H1 (cell line): ENCODE results near the gene OR52E8. TPM values are rescaled to one million over a fixed set of nuclear protein-coding genes. Genes with fewer than 3 reads are reported as not detected.
A peak's percentile ranks its signal among the peaks of the same experiment; 100 is the strongest.

Experiments used
- CTCF ChIA-PET: fragments of 300-600 bp; sonication (Branson Sonifier 250); formaldehyde crosslinking; loops from one replicate; lab custom pipeline; 2021; ENCODE audit not compliant: partially characterized antibody; lab: Charles Lee
- POLR2A ChIA-PET: fragments of 300-600 bp; sonication (Branson Sonifier 250); formaldehyde crosslinking; loops from one replicate; lab custom pipeline; 2021; ENCODE audit warnings: inconsistent platforms; ENCODE audit not compliant: partially characterized antibody; lab: Charles Lee
- DNase-seq, 2 experiments: peaks; one replicate each; pipeline versions ENCODE4 v3.0.0 to v3.0.0-alpha.2; 2010 to 2022; ENCODE audit warnings: low spot score in 2 of 2, low read depth in 1 of 2, mixed read lengths in 1 of 2
- FAIRE-seq: peaks from 2 replicates; lab custom pipeline; 2011; peaks lifted over from hg19 to GRCh38; lab: Jason Lieb, UNC
- H2AFZ ChIP-seq: 2 replicates; pipeline ENCODE4 v1.8.1; 2012; ENCODE audit warnings: low read length, inconsistent platforms
- H2AK5ac ChIP-seq: 2 replicates; pipeline ENCODE4 v1.6.1; 2013; ENCODE audit warnings: low read depth, low read length
- H2BK120ac ChIP-seq: replicated peaks from 2 replicates; pipeline ENCODE3; 2013; ENCODE audit warnings: low read depth, low read length, inconsistent platforms
- H2BK12ac ChIP-seq: 2 replicates; pipeline ENCODE4 v1.6.1; 2013; ENCODE audit warnings: low read depth, low read length
- H2BK15ac ChIP-seq: 2 replicates; pipeline ENCODE4 v1.6.1; 2013; ENCODE audit warnings: low read length
- H2BK20ac ChIP-seq: 2 replicates; pipeline ENCODE4 v1.6.1; 2013; ENCODE audit warnings: low read length
- H2BK5ac ChIP-seq: 2 replicates; pipeline ENCODE4 v1.6.1; 2013; ENCODE audit warnings: low read depth, low read length
- H3K14ac ChIP-seq: 2 replicates; pipeline ENCODE4 v1.6.1; 2013; ENCODE audit warnings: inconsistent platforms; ENCODE audit not compliant: insufficient read length
- H3K18ac ChIP-seq: 2 replicates; pipeline ENCODE4 v1.6.1; 2013; ENCODE audit warnings: low read length; ENCODE audit errors: extremely low read depth
- H3K23ac ChIP-seq: 2 replicates; pipeline ENCODE4 v1.6.1; 2013; ENCODE audit warnings: inconsistent platforms; ENCODE audit not compliant: insufficient read length
- H3K23me2 ChIP-seq: 2 replicates; pipeline ENCODE4 v1.6.1; 2013; ENCODE audit warnings: low read depth, low read length
- H3K27ac ChIP-seq: 2 replicates; pipeline ENCODE4 v1.6.1; 2011; ENCODE audit warnings: low read depth, low read length, inconsistent platforms
- H3K27me3 ChIP-seq, 4 experiments: replicated peaks in 1 of 4; 1 replicate in 1 of 4; 2 replicates in 3 of 4; pipeline versions ENCODE4 v1.6.1 to v1.8.1; 2011 to 2013; ENCODE audit warnings: low read length in 3 of 4, mild to moderate bottlenecking in 3 of 4, inconsistent platforms in 2 of 4, mixed read lengths in 2 of 4, moderate library complexity in 1 of 4; ENCODE audit not compliant: control insufficient read depth in 3 of 4, insufficient read depth in 3 of 4; ENCODE audit errors: extremely low read depth in 1 of 4
- H3K36me3 ChIP-seq, 4 experiments: 2 replicates each; pipeline versions ENCODE4 v1.6.1 to v1.8.1; 2011 to 2013; ENCODE audit warnings: mild to moderate bottlenecking in 4 of 4, low read length in 3 of 4, moderate library complexity in 2 of 4, control low read depth in 1 of 4, inconsistent platforms in 1 of 4; ENCODE audit not compliant: insufficient read depth in 4 of 4, control insufficient read depth in 2 of 4
- H3K4ac ChIP-seq: replicated peaks from 2 replicates; pipeline ENCODE3; 2013; ENCODE audit warnings: low read length, low read depth, mixed read lengths, inconsistent platforms; ENCODE audit not compliant: insufficient read length
- H3K4me1 ChIP-seq, 4 experiments: replicated peaks in 1 of 4; 1 replicate in 1 of 4; 2 replicates in 3 of 4; pipeline versions ENCODE4 v1.6.1 to v1.8.1; 2011 to 2013; ENCODE audit warnings: low read length in 3 of 4, inconsistent platforms in 2 of 4, mixed read lengths in 1 of 4; ENCODE audit not compliant: insufficient read depth in 4 of 4, control insufficient read depth in 3 of 4
- H3K4me2 ChIP-seq, 2 experiments: 2 replicates each; pipeline versions ENCODE4 v1.6.1 to v1.8.1; 2011 to 2013; ENCODE audit warnings: low read depth in 2 of 2, low read length in 2 of 2, control low read depth in 1 of 2, inconsistent platforms in 1 of 2, mild to moderate bottlenecking in 1 of 2; ENCODE audit not compliant: insufficient read depth in 1 of 2
- H3K4me3 ChIP-seq, 4 experiments: fragments of 200-600, 300-600 bp in 1 of 4; sonication (generic), shearing (Covaris generic), sonication (Bioruptor Twin) in 1 of 4; 2 replicates each; pipeline versions ENCODE4 v1.5.1 to v1.8.1; 2011 to 2016; ENCODE audit warnings: low read length in 4 of 4, low read depth in 3 of 4, control low read depth in 2 of 4, inconsistent platforms in 2 of 4, mild to moderate bottlenecking in 2 of 4, mixed read lengths in 1 of 4, moderate library complexity in 1 of 4; ENCODE audit not compliant: insufficient read depth in 2 of 4; ENCODE audit errors: extremely low read depth in 1 of 4
- H3K56ac ChIP-seq: replicated peaks from 2 replicates; pipeline ENCODE3; 2013; ENCODE audit warnings: low read depth, mild to moderate bottlenecking, mixed read lengths, low read length, inconsistent platforms; ENCODE audit not compliant: insufficient read length
- H3K79me1 ChIP-seq: 2 replicates; pipeline ENCODE4 v1.6.1; 2013; ENCODE audit warnings: low read depth, low read length, control low read depth
- H3K79me2 ChIP-seq, 2 experiments: 2 replicates each; pipeline versions ENCODE4 v1.6.1 to v1.8.1; 2012 to 2013; ENCODE audit warnings: low read length in 2 of 2, mild to moderate bottlenecking in 2 of 2, inconsistent platforms in 1 of 2; ENCODE audit not compliant: insufficient read depth in 2 of 2, control insufficient read depth in 1 of 2
- H3K9ac ChIP-seq, 4 experiments: replicated peaks in 1 of 4; 1 replicate in 1 of 4; 2 replicates in 3 of 4; pipeline versions ENCODE4 v1.6.1 to v1.8.1; 2011 to 2013; ENCODE audit warnings: low read depth in 3 of 4, low read length in 3 of 4, control low read depth in 2 of 4, mild to moderate bottlenecking in 2 of 4, moderate library complexity in 2 of 4, inconsistent platforms in 1 of 4; ENCODE audit errors: extremely low read depth in 1 of 4
- H3K9me3 ChIP-seq, 2 experiments: 2 replicates each; pipeline versions ENCODE4 v1.6.1 to v1.8.1; 2012 to 2013; ENCODE audit warnings: mild to moderate bottlenecking in 2 of 2, moderate library complexity in 2 of 2, control low read depth in 1 of 2, inconsistent platforms in 1 of 2, low read depth in 1 of 2, low read length in 1 of 2, mixed read lengths in 1 of 2; ENCODE audit not compliant: insufficient read depth in 2 of 2
- H4K20me1 ChIP-seq, 2 experiments: replicated peaks in 1 of 2; 2 replicates each; pipeline versions ENCODE3 to v1.8.1; 2011 to 2013; ENCODE audit warnings: inconsistent platforms in 2 of 2, low read length in 2 of 2, mild to moderate bottlenecking in 1 of 2; ENCODE audit not compliant: insufficient read depth in 2 of 2, control insufficient read depth in 1 of 2
- H4K5ac ChIP-seq: 2 replicates; pipeline ENCODE4 v1.6.1; 2013; ENCODE audit warnings: low read length, low read depth, mixed read lengths, inconsistent platforms; ENCODE audit not compliant: insufficient read length
- H4K8ac ChIP-seq: 2 replicates; pipeline ENCODE4 v1.8.0; 2013; ENCODE audit warnings: mild to moderate bottlenecking, moderate library complexity, low read length, inconsistent platforms; ENCODE audit not compliant: insufficient read depth; ENCODE audit errors: extremely low read depth
- H4K91ac ChIP-seq: replicated peaks from 2 replicates; pipeline ENCODE3; 2013; ENCODE audit warnings: low read length, mixed read lengths, inconsistent platforms; ENCODE audit not compliant: insufficient read length
- BCL11A ChIP-seq, 2 experiments: IDR thresholded peaks; one replicate each; pipeline ENCODE4 v1.6.1; 2011; ENCODE audit warnings: low read depth in 2 of 2, low read length in 2 of 2, mild to moderate bottlenecking in 2 of 2
- BRCA1 ChIP-seq: IDR thresholded peaks from 2 replicates; pipeline ENCODE4 v1.6.1; 2012; ENCODE audit warnings: low read depth, low read length, improper control_type of control experiment
- FOSL1 ChIP-seq: IDR thresholded peaks from 2 replicates; pipeline ENCODE4 v1.6.1; 2011; ENCODE audit warnings: mild to moderate bottlenecking, low read depth, low read length, moderate library complexity; ENCODE audit not compliant: insufficient read depth
- GABPA ChIP-seq: IDR thresholded peaks from 2 replicates; pipeline ENCODE4 v1.6.1; 2011; ENCODE audit warnings: mild to moderate bottlenecking, low read length, moderate library complexity, borderline replicate concordance; ENCODE audit not compliant: insufficient read depth
- HDAC2 ChIP-seq, 2 experiments: fragments of 300-600 bp in 1 of 2; sonication (generic) in 1 of 2; IDR thresholded peaks; 2 replicates each; pipeline ENCODE4 v1.6.1; 2011 to 2012; ENCODE audit warnings: low read depth in 2 of 2, low read length in 2 of 2, mild to moderate bottlenecking in 2 of 2, moderate library complexity in 2 of 2, borderline replicate concordance in 1 of 2, inconsistent platforms in 1 of 2
- JUND ChIP-seq: IDR thresholded peaks from 2 replicates; pipeline ENCODE4 v1.6.1; 2011; ENCODE audit warnings: mild to moderate bottlenecking, improper control_type of control experiment, low read length
- KDM4A ChIP-seq: IDR thresholded peaks from one replicate; pipeline ENCODE4 v1.7.1; 2012; ENCODE audit warnings: low read depth, mild to moderate bottlenecking, moderate library complexity, low read length, inconsistent platforms; ENCODE audit not compliant: severe bottlenecking
- NANOG ChIP-seq: IDR thresholded peaks from 2 replicates; pipeline ENCODE4 v1.6.1; 2011; ENCODE audit warnings: low read length, low read depth, mild to moderate bottlenecking, inconsistent platforms; ENCODE audit not compliant: insufficient read depth, poor library complexity, severe bottlenecking
- RFX5 ChIP-seq: IDR thresholded peaks from 2 replicates; pipeline ENCODE4 v1.6.1; 2011; ENCODE audit warnings: low read depth, low read length, improper control_type of control experiment, borderline replicate concordance
- TBP ChIP-seq: IDR thresholded peaks from 2 replicates; pipeline ENCODE4 v1.6.1; 2011; ENCODE audit warnings: low read depth, low read length, improper control_type of control experiment
- ZNF274 ChIP-seq: IDR thresholded peaks from 2 replicates; pipeline ENCODE4 v1.7.0; 2012; ENCODE audit warnings: low read length, borderline replicate concordance; ENCODE audit errors: extremely low read depth
- WGBS, 2 experiments: shearing (Covaris generic) in 1 of 2; methylation state at CpG; one replicate each; pipeline versions ENCODE4 v1.1.6 to v1.1.7; 2013 to 2015; ENCODE audit warnings: low lambda C conversion rate in 2 of 2, mixed read lengths in 2 of 2, inconsistent platforms in 1 of 2, low coverage in 1 of 2, missing lambda C conversion rate in 1 of 2; ENCODE audit not compliant: insufficient replicate concordance in 2 of 2, insufficient coverage in 1 of 2, insufficient read length in 1 of 2; ENCODE audit errors: extremely low coverage in 1 of 2, missing lambda C conversion rate in 1 of 2; 5-methylcytosine and 5-hydroxymethylcytosine counted together
- polyA plus RNA-seq, 7 experiments: library from polyadenylated mRNA; depleted of rRNA in 3 of 7; stranded (reverse) in 5 of 7; unstranded in 2 of 7; fragments of >200 nt in 5 of 7; fragments of 200-250 nt in 2 of 7; gene quantifications; 1 replicate in 5 of 7; 2 replicates in 1 of 7; 4 replicates in 1 of 7; pipeline versions ENCODE4 v1.2.1 to v1.2.3, GENCODE V29; 2011 to 2013; ENCODE audit warnings: missing spikeins in 2 of 7, mixed read lengths in 2 of 7
- total RNA-seq: library from RNA; stranded (reverse); fragmentation: NEBNext Ultra II Directional; extraction: Animal tissue kit (Norgen Biotek cat#: 25700); gene quantifications from 2 replicates; pipeline ENCODE4 v1.2.1, GENCODE V29; 2021

Gene OR52E8
- total and polyA plus RNA-seq, 2 of the 8 experiments (the other 6 are each of a cell fraction or from before 2014, with no cell fraction given), result not detected

DNA sequence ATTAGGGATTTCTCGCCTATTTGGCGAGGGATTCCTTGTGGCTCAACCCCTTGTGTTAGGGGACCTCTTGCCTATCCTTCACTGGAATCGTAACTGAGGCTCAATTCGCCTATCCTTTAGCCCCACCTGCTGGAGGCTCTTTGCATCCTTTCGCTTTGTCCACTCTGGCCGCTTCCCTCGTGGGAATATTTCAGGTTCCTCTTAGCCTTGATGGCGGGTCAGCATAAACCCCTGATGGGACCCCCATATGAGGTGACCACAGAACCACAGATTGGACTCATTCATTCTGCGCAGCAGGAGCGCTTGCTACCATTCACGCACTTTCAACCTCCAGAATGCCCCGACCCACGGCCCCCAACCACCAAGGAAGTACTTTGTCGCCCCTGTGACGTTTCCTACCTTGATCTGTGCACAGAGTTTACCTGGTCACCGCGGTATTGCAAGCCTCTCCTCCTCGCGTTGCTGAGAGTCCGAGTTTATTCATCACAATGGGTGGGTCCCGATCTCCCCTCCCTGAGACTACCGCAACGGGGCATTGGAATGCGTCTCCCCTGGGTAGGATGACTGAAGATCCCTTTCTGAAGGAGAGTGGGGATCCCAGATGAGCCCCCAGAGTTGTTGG is 48.9 kb downstream of the OR52E8 start, which contains the start of gene OR52N2:
Gene OR52N2 (plus strand): TSS at position 425 of the 622 bp plus-strand sequence. CDS start 11,412 bp downstream, outside the sequence.
- H3K56ac ChIP-seq, result no peak within 1 kb of the TSS
- DNase-seq (peak in 1 of 2 experiments; percentile 85), FAIRE-seq (peak; percentile 97)
- H3K14ac ChIP-seq, result no peak within 1 kb of the TSS
- peak within 1 kb of the TSS; percentile 98 for H2AFZ ChIP-seq
- H3K4me1 ChIP-seq, result peaks cover 0 to 7% (median 1%) of the 10 kb centered on the region in 4 experiments; a peak in 2 of 7 replicates
- H4K8ac ChIP-seq, result peak within 1 kb of the TSS; percentile 16; the same call in 1 of the 2 replicates
- H4K20me1 ChIP-seq, result no peaks in the 10 kb centered on the region
- H2BK15ac ChIP-seq, result no peak within 1 kb of the TSS
- H2BK120ac ChIP-seq, result no peak within 1 kb of the TSS
- 4% methylated on average over 24 of the region's 24 CpGs; no CpG with 5 or more reads in 1 of the 2 experiments for WGBS, 2 experiments
- POLR2A ChIA-PET, result no interaction called here
- H3K79me2 ChIP-seq, result no peaks in the 10 kb centered on the region
- no peaks in the 10 kb centered on the region for H3K36me3 ChIP-seq
- CTCF ChIA-PET, result interaction anchor here (0.7 to 1.7 kb wide), 7 partner anchors 13 to 342 kb away, joined by 3 to 7 read pairs (median 4); no protein-coding TSS in a partner anchor
- H3K4me3 ChIP-seq, result peak within 1 kb of the TSS; percentile 53 to 76 (median 73); a peak in 7 of 8 replicates
- H2BK5ac ChIP-seq, result peak within 1 kb of the TSS; percentile 18; the same call in 1 of the 2 replicates
- H3K23ac ChIP-seq, result no peak within 1 kb of the TSS
- peak within 1 kb of the TSS in 3 of 4 experiments; percentile 54 to 64 (median 58); a peak in 6 of 7 replicates for H3K9ac ChIP-seq
- no peak within 1 kb of the TSS for H4K5ac ChIP-seq
- H2BK12ac ChIP-seq, result peak within 1 kb of the TSS; percentile 83; the same call in 1 of the 2 replicates
- H3K4me2 ChIP-seq, result peak within 1 kb of the TSS; percentile 75 to 83
- H3K27me3 ChIP-seq, result no peaks in the 10 kb centered on the region
- H2BK20ac ChIP-seq, result no peak within 1 kb of the TSS
- no peaks in the 10 kb centered on the region for H3K9me3 ChIP-seq
- peaks cover 5% of the 10 kb centered on the region; the same call in 1 of the 2 replicates for H3K23me2 ChIP-seq
- no peak within 1 kb of the TSS for H3K27ac ChIP-seq
- H3K18ac ChIP-seq, result peak within 1 kb of the TSS; percentile 10; the same call in 1 of the 2 replicates
- H3K4ac ChIP-seq, result no peak within 1 kb of the TSS
- H4K91ac ChIP-seq, result no peak within 1 kb of the TSS
- no peak within 1 kb of the TSS for H2AK5ac ChIP-seq
- no peaks in the 10 kb centered on the region for H3K79me1 ChIP-seq
- TF ChIP-seq RFX5 (no peak), HDAC2 (IDR thresholded peaks at IDR 0.05; ENCODE audit: borderline replicate concordance in 1 of 2, low read depth in 2 of 2, low read length in 2 of 2) (peak; percentile 71 to 74; a peak in 2 of 4 replicates), GABPA (no peak), NANOG (no peak), BCL11A (IDR thresholded peaks at IDR 0.05; ENCODE audit: low read depth in 2 of 2, low read length in 2 of 2) (no peak), FOSL1 (no peak), TBP (no peak), JUND (no peak), ZNF274 (no peak), KDM4A (peak; percentile 62), BRCA1 (no peak)
